Liver (tissue), 9 donors: ENCODE measurements around the gene PLXNA2. TPM values are rescaled to one million over a fixed set of nuclear protein-coding genes. Genes with fewer than 3 reads are reported as not detected.
A peak's percentile ranks its signal among the peaks of the same experiment; 100 is the strongest.

Source experiments
- DNase-seq: peaks from one replicate; pipeline ENCODE4 v3.0.0-alpha.2; 2017; ENCODE audit warnings: low spot score
- H3K27ac ChIP-seq, 2 donors: one replicate each; pipeline ENCODE4 v1.7.0; 2013; ENCODE audit warnings: inconsistent platforms in 2 of 2, low read length in 2 of 2, control low read depth in 1 of 2, low read depth in 1 of 2, mild to moderate bottlenecking in 1 of 2
- H3K27me3 ChIP-seq, 4 donors: one replicate each; pipeline versions ENCODE4 v1.6.1 to v1.7.0; 2013; ENCODE audit warnings: low read length in 3 of 4, inconsistent platforms in 1 of 4, mild to moderate bottlenecking in 1 of 4, moderate library complexity in 1 of 4; ENCODE audit not compliant: control insufficient read depth in 4 of 4, insufficient read depth in 4 of 4
- H3K36me3 ChIP-seq, 4 donors: one replicate each; pipeline versions ENCODE4 v1.6.1 to v1.7.0; 2013; ENCODE audit warnings: low read length in 3 of 4, mild to moderate bottlenecking in 3 of 4, low read depth in 1 of 4, moderate library complexity in 1 of 4; ENCODE audit not compliant: control insufficient read depth in 4 of 4, insufficient read depth in 3 of 4
- H3K4me1 ChIP-seq, 4 donors: one replicate each; pipeline versions ENCODE4 v1.6.1 to v1.7.0; 2013; ENCODE audit warnings: low read length in 3 of 4, mild to moderate bottlenecking in 3 of 4, moderate library complexity in 1 of 4; ENCODE audit not compliant: control insufficient read depth in 4 of 4, insufficient read depth in 4 of 4
- H3K4me3 ChIP-seq, 3 donors: one replicate each; pipeline versions ENCODE4 v1.6.1 to v1.7.0; 2013; ENCODE audit warnings: low read length in 3 of 3, control low read depth in 1 of 3, low read depth in 1 of 3, mild to moderate bottlenecking in 1 of 3
- H3K9ac ChIP-seq, 2 donors: one replicate each; pipeline ENCODE4 v1.7.0; 2013; ENCODE audit warnings: low read length in 2 of 2, mild to moderate bottlenecking in 2 of 2, moderate library complexity in 2 of 2, control low read depth in 1 of 2, low read depth in 1 of 2
- H3K9me3 ChIP-seq, 4 donors: one replicate each; pipeline versions ENCODE4 v1.6.1 to v1.7.0; 2013; ENCODE audit warnings: low read length in 3 of 4; ENCODE audit not compliant: control insufficient read depth in 4 of 4
- EGR1 ChIP-seq, 2 donors: IDR thresholded peaks; 2 replicates each; pipeline ENCODE4 v1.6.1; 2016 to 2018; ENCODE audit warnings: antibody characterized with exemption in 2 of 2, low read depth in 2 of 2
- FOXA1 ChIP-seq: IDR thresholded peaks from 2 replicates; pipeline ENCODE4 v1.6.1; 2016; ENCODE audit warnings: antibody characterized with exemption
- FOXA2 ChIP-seq: IDR thresholded peaks from 2 replicates; pipeline ENCODE4 v1.6.1; 2016; ENCODE audit warnings: antibody characterized with exemption
- GABPA ChIP-seq, 2 donors: IDR thresholded peaks in 1 of 2; conservative IDR thresholded peaks in 1 of 2; 2 replicates each; pipeline ENCODE4 v1.6.1; 2016; ENCODE audit warnings: antibody characterized with exemption in 2 of 2, mild to moderate bottlenecking in 1 of 2, moderate library complexity in 1 of 2
- HNF4A ChIP-seq, 2 donors: conservative IDR thresholded peaks; 2 replicates each; pipeline ENCODE4 v1.6.1; 2016; ENCODE audit warnings: antibody characterized with exemption in 2 of 2, mild to moderate bottlenecking in 2 of 2
- HNF4G ChIP-seq: IDR thresholded peaks from 2 replicates; pipeline ENCODE4 v1.6.1; 2016; ENCODE audit warnings: antibody characterized with exemption
- JUND ChIP-seq, 2 donors: IDR thresholded peaks; 2 replicates each; pipeline ENCODE4 v1.6.1; 2016; ENCODE audit warnings: antibody characterized with exemption in 2 of 2
- NR2F2 ChIP-seq: IDR thresholded peaks from 2 replicates; pipeline ENCODE4 v1.6.1; 2016; ENCODE audit warnings: antibody characterized with exemption
- RAD21 ChIP-seq, 2 donors: IDR thresholded peaks; 2 replicates each; pipeline ENCODE4 v1.6.1; 2016; ENCODE audit warnings: antibody characterized with exemption in 2 of 2, mild to moderate bottlenecking in 2 of 2
- RXRA ChIP-seq, 2 donors: IDR thresholded peaks; 2 replicates each; pipeline ENCODE4 v1.6.1; 2017 to 2018; ENCODE audit warnings: antibody characterized with exemption in 2 of 2, mild to moderate bottlenecking in 1 of 2
- SP1 ChIP-seq: IDR thresholded peaks from 2 replicates; pipeline ENCODE4 v1.6.1; 2018; ENCODE audit warnings: antibody characterized with exemption, mild to moderate bottlenecking
- TAF1 ChIP-seq: conservative IDR thresholded peaks from 2 replicates; pipeline ENCODE4 v1.6.1; 2016; ENCODE audit warnings: antibody characterized with exemption, mild to moderate bottlenecking
- YY1 ChIP-seq: IDR thresholded peaks from 2 replicates; pipeline ENCODE4 v1.6.1; 2016; ENCODE audit warnings: antibody characterized with exemption, mild to moderate bottlenecking
- WGBS: extraction: QIAGEN DNeasy Blood & Tissue Kit; methylation state at CpG from one replicate; pipeline ENCODE4 v1.1.7; 2013; 5-methylcytosine and 5-hydroxymethylcytosine counted together
- polyA plus RNA-seq, 2 donors: library from polyadenylated mRNA; stranded (reverse) in 1 of 2; unstranded in 1 of 2; fragments of 200-250 nt in 1 of 2; fragments of >200 nt in 1 of 2; fragmentation: Nextera tagmentation in 1 of 2; extraction: Ambion mirVana in 1 of 2; gene quantifications; one replicate each; pipeline versions ENCODE4 v1.2.1 to v1.2.3, GENCODE V29; 2013 to 2015
- total RNA-seq, 2 donors: library from RNA; depleted of rRNA; stranded (reverse); fragments of >200 nt; gene quantifications; one replicate each; pipeline ENCODE4 v1.2.3, GENCODE V29; 2014
- TF ChIP-seq, protein P1 (sequence below): fragments of 150-350 bp; IDR thresholded peaks from 2 replicates; pipeline ENCODE4 v1.5.1; 2017; ENCODE audit warnings: improper control_type of control experiment, low read depth, low read length; ENCODE audit not compliant: missing input control
- TF ChIP-seq, protein P2 (sequence below): IDR thresholded peaks from 2 replicates; pipeline ENCODE4 v1.6.1; 2016; ENCODE audit warnings: antibody characterized with exemption
- TF ChIP-seq, protein P3 (sequence below): IDR thresholded peaks from 2 replicates; pipeline ENCODE4 v1.6.1; 2016; ENCODE audit warnings: antibody characterized with exemption, mild to moderate bottlenecking
- TF ChIP-seq, protein P4 (sequence below): IDR thresholded peaks from 2 replicates; pipeline ENCODE4 v1.6.1; 2016; ENCODE audit warnings: antibody characterized with exemption
- donor health status: healthy.
- donor health status: healthy.
- donor health status: healthy.
- donor health status: healthy.
- donor health status: healthy.

The PLXNA2 gene
- total and polyA plus RNA-seq, 4 donors: 1.8 to 9.2 (median 2.8) TPM

DNA sequence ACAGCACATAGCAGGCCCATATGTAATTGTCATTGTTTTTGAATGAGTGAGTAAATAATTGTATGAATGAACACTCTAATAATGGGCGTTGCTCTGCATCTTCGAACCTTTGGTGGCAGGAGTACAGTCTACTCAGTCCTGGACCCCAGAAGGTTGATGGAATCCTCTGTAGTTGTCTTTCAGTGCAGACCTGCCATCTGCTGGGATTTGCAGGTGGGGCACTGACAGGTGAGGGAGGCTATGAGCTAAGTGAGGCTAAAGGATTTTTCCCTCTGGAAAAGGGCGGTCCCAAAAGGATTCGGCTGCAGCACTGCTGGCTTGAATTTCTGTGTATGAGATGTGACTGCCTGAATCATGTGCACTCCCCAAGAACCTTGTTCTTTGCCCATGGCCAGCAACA is 53.4 kb downstream of the PLXNA2 start:
- 92% methylated on average over 4 of the region's 4 CpGs for WGBS
- TF ChIP-seq RXRA (IDR thresholded peaks at IDR 0.05): no peak
- TF ChIP-seq FOXA2: no peak
- TF ChIP-seq FOXA1: no peak
- no peak for TF ChIP-seq HNF4A (conservative IDR thresholded peaks at IDR 0.05)
- TF ChIP-seq, protein P1, sequence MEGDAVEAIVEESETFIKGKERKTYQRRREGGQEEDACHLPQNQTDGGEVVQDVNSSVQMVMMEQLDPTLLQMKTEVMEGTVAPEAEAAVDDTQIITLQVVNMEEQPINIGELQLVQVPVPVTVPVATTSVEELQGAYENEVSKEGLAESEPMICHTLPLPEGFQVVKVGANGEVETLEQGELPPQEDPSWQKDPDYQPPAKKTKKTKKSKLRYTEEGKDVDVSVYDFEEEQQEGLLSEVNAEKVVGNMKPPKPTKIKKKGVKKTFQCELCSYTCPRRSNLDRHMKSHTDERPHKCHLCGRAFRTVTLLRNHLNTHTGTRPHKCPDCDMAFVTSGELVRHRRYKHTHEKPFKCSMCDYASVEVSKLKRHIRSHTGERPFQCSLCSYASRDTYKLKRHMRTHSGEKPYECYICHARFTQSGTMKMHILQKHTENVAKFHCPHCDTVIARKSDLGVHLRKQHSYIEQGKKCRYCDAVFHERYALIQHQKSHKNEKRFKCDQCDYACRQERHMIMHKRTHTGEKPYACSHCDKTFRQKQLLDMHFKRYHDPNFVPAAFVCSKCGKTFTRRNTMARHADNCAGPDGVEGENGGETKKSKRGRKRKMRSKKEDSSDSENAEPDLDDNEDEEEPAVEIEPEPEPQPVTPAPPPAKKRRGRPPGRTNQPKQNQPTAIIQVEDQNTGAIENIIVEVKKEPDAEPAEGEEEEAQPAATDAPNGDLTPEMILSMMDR: no peak
- peak in 1 of 2 donors; percentile 8 for TF ChIP-seq RAD21 (IDR thresholded peaks at IDR 0.05)
- TF ChIP-seq, protein P2, sequence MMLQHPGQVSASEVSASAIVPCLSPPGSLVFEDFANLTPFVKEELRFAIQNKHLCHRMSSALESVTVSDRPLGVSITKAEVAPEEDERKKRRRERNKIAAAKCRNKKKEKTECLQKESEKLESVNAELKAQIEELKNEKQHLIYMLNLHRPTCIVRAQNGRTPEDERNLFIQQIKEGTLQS: no peak
- no peak for TF ChIP-seq EGR1 (IDR thresholded peaks at IDR 0.05; ENCODE audit: low read depth in 2 of 2)
- TF ChIP-seq SP1: no peak
- H3K4me3 ChIP-seq: no peak overlapping the region

DNA sequence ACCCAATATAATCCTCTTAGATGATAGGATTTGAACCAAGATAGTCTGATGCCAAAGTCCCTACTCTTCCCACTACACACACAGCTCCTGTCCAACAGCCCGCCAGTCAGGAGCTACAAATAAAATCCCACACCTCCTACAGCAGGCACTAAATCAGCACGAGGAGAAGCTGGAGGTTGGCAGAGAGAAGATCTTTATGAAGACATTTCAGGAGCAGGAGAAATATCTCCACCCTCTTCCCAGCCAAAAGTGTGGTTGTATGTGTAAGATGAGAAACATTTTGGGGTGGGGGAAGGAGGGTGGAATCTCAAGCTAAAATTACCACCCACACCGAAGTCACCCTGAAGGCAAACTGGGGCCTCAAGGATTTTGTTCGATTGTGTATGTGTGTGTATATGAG is 54.5 kb downstream of the PLXNA2 start:
- H3K27ac ChIP-seq: no peak overlapping the region
- H3K27me3 ChIP-seq: no peaks in the 10 kb centered on the region
- TF ChIP-seq RXRA (IDR thresholded peaks at IDR 0.05) (no peak), HNF4A (conservative IDR thresholded peaks at IDR 0.05) (no peak), EGR1 (IDR thresholded peaks at IDR 0.05; ENCODE audit: low read depth in 2 of 2) (no peak)
- TF ChIP-seq, protein P2: no peak
- WGBS: 91% methylated on average over 4 of the region's 4 CpGs
- peaks cover 0 to 4% (median under 1%) of the 10 kb centered on the region in 4 donors for H3K4me1 ChIP-seq
- H3K36me3 ChIP-seq: no peaks in the 10 kb centered on the region
- H3K9ac ChIP-seq: no peak overlapping the region
- DNase-seq: no peak
- H3K4me3 ChIP-seq: no peak overlapping the region
- no peaks in the 10 kb centered on the region for H3K9me3 ChIP-seq

More for the DNA sequence above, 53.4 kb downstream of the PLXNA2 start:
- H3K36me3 ChIP-seq: no peaks in the 10 kb centered on the region
- no peak for DNase-seq
- no peak overlapping the region for H3K9ac ChIP-seq
- H3K4me1 ChIP-seq: peaks cover 0 to 4% (median under 1%) of the 10 kb centered on the region in 4 donors
- H3K27me3 ChIP-seq: no peaks in the 10 kb centered on the region
- H3K27ac ChIP-seq: no peak overlapping the region
- H3K9me3 ChIP-seq: no peaks in the 10 kb centered on the region

DNA sequence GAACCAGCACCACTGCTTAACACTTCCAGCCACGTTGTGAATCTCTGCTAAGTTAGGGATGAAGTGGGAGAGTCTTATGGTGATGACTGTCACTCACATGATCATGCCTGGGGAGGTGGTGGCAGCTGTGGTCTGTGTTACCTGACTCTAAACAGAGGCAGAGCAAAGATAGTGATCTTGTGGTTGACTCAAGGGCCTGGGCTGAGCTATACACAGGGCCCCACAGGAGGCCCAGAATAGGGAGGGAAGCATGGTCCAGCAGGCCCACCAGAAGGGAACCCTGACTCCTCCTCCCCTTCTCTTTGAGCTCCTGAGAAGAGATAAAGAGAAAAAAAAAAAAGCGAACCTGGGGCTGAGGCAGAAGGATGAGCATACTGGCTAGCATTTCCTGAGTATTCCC is 55.0 kb downstream of the PLXNA2 start:
- Histone ChIP-seq H3K36me3 (no peaks in the 10 kb centered on the region), H3K27ac (no peak overlapping the region), H3K9me3 (no peaks in the 10 kb centered on the region), H3K27me3 (no peaks in the 10 kb centered on the region), H3K4me3 (no peak overlapping the region), H3K9ac (no peak overlapping the region), H3K4me1 (peaks cover 0 to 6% (median 2%) of the 10 kb centered on the region in 4 donors)
- no peak for DNase-seq
- 76% methylated on average over 2 of the region's 2 CpGs for WGBS
- TF ChIP-seq JUND (IDR thresholded peaks at IDR 0.05): no peak
- TF ChIP-seq, protein P1: no peak
- no peak for TF ChIP-seq FOXA2
- no peak for TF ChIP-seq HNF4A (conservative IDR thresholded peaks at IDR 0.05)
- TF ChIP-seq EGR1 (IDR thresholded peaks at IDR 0.05; ENCODE audit: low read depth in 2 of 2): no peak
- no peak for TF ChIP-seq SP1
- TF ChIP-seq, protein P3, sequence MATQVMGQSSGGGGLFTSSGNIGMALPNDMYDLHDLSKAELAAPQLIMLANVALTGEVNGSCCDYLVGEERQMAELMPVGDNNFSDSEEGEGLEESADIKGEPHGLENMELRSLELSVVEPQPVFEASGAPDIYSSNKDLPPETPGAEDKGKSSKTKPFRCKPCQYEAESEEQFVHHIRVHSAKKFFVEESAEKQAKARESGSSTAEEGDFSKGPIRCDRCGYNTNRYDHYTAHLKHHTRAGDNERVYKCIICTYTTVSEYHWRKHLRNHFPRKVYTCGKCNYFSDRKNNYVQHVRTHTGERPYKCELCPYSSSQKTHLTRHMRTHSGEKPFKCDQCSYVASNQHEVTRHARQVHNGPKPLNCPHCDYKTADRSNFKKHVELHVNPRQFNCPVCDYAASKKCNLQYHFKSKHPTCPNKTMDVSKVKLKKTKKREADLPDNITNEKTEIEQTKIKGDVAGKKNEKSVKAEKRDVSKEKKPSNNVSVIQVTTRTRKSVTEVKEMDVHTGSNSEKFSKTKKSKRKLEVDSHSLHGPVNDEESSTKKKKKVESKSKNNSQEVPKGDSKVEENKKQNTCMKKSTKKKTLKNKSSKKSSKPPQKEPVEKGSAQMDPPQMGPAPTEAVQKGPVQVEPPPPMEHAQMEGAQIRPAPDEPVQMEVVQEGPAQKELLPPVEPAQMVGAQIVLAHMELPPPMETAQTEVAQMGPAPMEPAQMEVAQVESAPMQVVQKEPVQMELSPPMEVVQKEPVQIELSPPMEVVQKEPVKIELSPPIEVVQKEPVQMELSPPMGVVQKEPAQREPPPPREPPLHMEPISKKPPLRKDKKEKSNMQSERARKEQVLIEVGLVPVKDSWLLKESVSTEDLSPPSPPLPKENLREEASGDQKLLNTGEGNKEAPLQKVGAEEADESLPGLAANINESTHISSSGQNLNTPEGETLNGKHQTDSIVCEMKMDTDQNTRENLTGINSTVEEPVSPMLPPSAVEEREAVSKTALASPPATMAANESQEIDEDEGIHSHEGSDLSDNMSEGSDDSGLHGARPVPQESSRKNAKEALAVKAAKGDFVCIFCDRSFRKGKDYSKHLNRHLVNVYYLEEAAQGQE: no peak
- TF ChIP-seq TAF1: no peak
- TF ChIP-seq HNF4G: no peak
- TF ChIP-seq GABPA (IDR thresholded peaks at IDR 0.05 in 1 of 2, conservative IDR thresholded peaks at IDR 0.05 in 1 of 2): no peak
- no peak for TF ChIP-seq RXRA (IDR thresholded peaks at IDR 0.05)
- TF ChIP-seq, protein P2: no peak
- TF ChIP-seq FOXA1: no peak
- TF ChIP-seq NR2F2: no peak
- TF ChIP-seq YY1: no peak
- TF ChIP-seq, protein P4, sequence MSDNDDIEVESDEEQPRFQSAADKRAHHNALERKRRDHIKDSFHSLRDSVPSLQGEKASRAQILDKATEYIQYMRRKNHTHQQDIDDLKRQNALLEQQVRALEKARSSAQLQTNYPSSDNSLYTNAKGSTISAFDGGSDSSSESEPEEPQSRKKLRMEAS: no peak
